HEK293 (cell line): ENCODE measurements around the gene PLEKHM2.

Source experiments
- HOXA7 ChIP-seq: sonication (generic); formaldehyde crosslinking; IDR thresholded peaks from 2 replicates; pipeline ENCODE4 v1.8.1; 2022; ENCODE audit warnings: missing genetic modification reagents, borderline replicate concordance
- KLF8 ChIP-seq: fragments of 450-650 bp; formaldehyde crosslinking; IDR thresholded peaks from 2 replicates; pipeline ENCODE4 v1.5.1; 2016; ENCODE audit warnings: missing biosample characterization, missing genetic modification characterization
- OVOL3 ChIP-seq: fragments of 450-650 bp; formaldehyde crosslinking; IDR thresholded peaks from 2 replicates; pipeline ENCODE4 v1.5.1; 2016; ENCODE audit warnings: missing biosample characterization, missing genetic modification characterization
- ZBTB7A ChIP-seq: fragments of 450-650 bp; formaldehyde crosslinking; IDR thresholded peaks from 2 replicates; pipeline ENCODE4 v1.5.1; 2016; ENCODE audit warnings: low read depth, missing biosample characterization, missing genetic modification characterization
- ZFP3 ChIP-seq: fragments of 450-650 bp; formaldehyde crosslinking; IDR thresholded peaks from 2 replicates; pipeline ENCODE4 v1.5.1; 2016; ENCODE audit warnings: low read depth, missing biosample characterization, missing genetic modification characterization
- ZFP41 ChIP-seq: fragments of 450-650 bp; formaldehyde crosslinking; IDR thresholded peaks from 2 replicates; pipeline ENCODE4 v1.5.1; 2016; ENCODE audit warnings: missing biosample characterization, missing genetic modification characterization, borderline replicate concordance
- ZNF19 ChIP-seq: fragments of 450-650 bp; formaldehyde crosslinking; IDR thresholded peaks from 2 replicates; pipeline ENCODE4; 2016; ENCODE audit warnings: missing biosample characterization, missing genetic modification characterization, low read depth
- ZNF2 ChIP-seq: fragments of 450-650 bp; formaldehyde crosslinking; IDR thresholded peaks from 2 replicates; pipeline ENCODE4 v1.5.1; 2016; ENCODE audit warnings: missing biosample characterization, missing genetic modification characterization
- ZNF302 ChIP-seq: fragments of 450-650 bp; formaldehyde crosslinking; IDR thresholded peaks from 2 replicates; pipeline ENCODE4 v1.5.1; 2016; ENCODE audit warnings: missing biosample characterization, missing genetic modification characterization, low read depth
- ZNF354C ChIP-seq: fragments of 450-650 bp; formaldehyde crosslinking; IDR thresholded peaks from 2 replicates; pipeline ENCODE4 v1.5.1; 2016; ENCODE audit warnings: missing biosample characterization, missing genetic modification characterization, low read depth, borderline replicate concordance
- ZNF600 ChIP-seq: fragments of 450-650 bp; formaldehyde crosslinking; IDR thresholded peaks from 2 replicates; pipeline ENCODE4 v1.5.1; 2016; ENCODE audit warnings: missing biosample characterization, missing genetic modification characterization
- TF ChIP-seq, protein P1 (sequence below): fragments of 450-650 bp; formaldehyde crosslinking; IDR thresholded peaks from 2 replicates; pipeline ENCODE4 v1.5.1; 2016; ENCODE audit warnings: missing biosample characterization, missing genetic modification characterization
- TF ChIP-seq, protein P2 (sequence below): fragments of 450-650 bp; formaldehyde crosslinking; IDR thresholded peaks from 2 replicates; pipeline ENCODE4 v1.5.1; 2016; ENCODE audit warnings: missing biosample characterization, missing genetic modification characterization, low read depth

DNA sequence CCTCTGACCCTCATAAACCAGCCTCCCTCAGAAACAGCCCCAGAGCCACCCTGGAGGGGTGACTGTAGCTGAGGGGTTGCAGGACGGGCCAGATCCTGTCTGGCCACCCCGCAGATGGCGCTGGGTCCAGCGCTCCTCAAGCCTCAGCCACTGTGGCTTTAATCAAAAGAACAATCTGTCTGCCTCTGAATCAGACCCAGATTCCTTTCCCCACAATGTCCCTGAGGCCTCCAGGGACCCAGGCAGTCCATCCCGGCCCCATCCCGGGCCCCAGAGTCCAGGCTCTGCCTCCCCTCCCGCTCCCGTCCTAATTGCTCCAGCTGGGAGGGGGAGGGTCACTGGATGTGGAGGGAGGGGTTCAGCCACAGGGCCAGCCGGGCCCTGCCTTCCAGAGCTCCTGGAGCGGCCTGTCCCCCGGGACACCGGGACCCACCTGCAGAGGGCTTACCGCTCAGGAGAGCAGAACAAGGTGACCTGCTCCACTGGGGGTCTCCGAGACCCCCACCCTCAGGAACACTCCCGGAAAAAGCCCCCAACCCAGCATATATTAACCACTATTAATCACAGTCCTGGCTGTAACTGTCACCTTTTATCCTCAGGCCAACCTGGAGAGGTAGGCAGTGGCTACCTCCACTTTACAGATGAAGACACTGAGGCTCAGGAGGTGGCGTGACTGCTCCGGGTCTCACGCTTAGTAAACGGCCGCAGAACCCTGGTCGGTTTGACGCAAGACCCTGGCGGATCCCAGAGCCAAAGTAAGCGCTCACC is 73.6 kb downstream of the PLEKHM2 start:
- TF ChIP-seq, protein P1, sequence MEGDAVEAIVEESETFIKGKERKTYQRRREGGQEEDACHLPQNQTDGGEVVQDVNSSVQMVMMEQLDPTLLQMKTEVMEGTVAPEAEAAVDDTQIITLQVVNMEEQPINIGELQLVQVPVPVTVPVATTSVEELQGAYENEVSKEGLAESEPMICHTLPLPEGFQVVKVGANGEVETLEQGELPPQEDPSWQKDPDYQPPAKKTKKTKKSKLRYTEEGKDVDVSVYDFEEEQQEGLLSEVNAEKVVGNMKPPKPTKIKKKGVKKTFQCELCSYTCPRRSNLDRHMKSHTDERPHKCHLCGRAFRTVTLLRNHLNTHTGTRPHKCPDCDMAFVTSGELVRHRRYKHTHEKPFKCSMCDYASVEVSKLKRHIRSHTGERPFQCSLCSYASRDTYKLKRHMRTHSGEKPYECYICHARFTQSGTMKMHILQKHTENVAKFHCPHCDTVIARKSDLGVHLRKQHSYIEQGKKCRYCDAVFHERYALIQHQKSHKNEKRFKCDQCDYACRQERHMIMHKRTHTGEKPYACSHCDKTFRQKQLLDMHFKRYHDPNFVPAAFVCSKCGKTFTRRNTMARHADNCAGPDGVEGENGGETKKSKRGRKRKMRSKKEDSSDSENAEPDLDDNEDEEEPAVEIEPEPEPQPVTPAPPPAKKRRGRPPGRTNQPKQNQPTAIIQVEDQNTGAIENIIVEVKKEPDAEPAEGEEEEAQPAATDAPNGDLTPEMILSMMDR (tag by site-specific recombination): no peak
- TF ChIP-seq HOXA7: no peak
- TF ChIP-seq ZNF302: no peak
- TF ChIP-seq ZFP3: no peak
- no peak for TF ChIP-seq KLF8
- peak; percentile 66; the same call in 1 of the 2 replicates for TF ChIP-seq ZBTB7A (tag by site-specific recombination)
- no peak for TF ChIP-seq ZNF600 (tag by site-specific recombination)
- no peak for TF ChIP-seq ZFP41 (tag by site-specific recombination)
- TF ChIP-seq ZNF19 (tag by site-specific recombination): no peak
- no peak for TF ChIP-seq ZNF354C (tag by site-specific recombination)
- TF ChIP-seq, protein P2, sequence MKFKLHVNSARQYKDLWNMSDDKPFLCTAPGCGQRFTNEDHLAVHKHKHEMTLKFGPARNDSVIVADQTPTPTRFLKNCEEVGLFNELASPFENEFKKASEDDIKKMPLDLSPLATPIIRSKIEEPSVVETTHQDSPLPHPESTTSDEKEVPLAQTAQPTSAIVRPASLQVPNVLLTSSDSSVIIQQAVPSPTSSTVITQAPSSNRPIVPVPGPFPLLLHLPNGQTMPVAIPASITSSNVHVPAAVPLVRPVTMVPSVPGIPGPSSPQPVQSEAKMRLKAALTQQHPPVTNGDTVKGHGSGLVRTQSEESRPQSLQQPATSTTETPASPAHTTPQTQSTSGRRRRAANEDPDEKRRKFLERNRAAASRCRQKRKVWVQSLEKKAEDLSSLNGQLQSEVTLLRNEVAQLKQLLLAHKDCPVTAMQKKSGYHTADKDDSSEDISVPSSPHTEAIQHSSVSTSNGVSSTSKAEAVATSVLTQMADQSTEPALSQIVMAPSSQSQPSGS: no peak
- no peak for TF ChIP-seq ZNF2 (tag by site-specific recombination)
- no peak for TF ChIP-seq OVOL3 (tag by site-specific recombination)
